HG03135 (cell line): ENCODE results near the gene TCN1.
"Not testable (repeated sequence)": the region's sequence is repeated elsewhere in the genome, so short reads cannot be mapped to it uniquely, and the experiment has no call there.

Source experiments
- ATAC-seq: cut with Tn5 transposase; IDR thresholded peaks from one replicate; pipeline ENCODE4 v1.9.1; 2021; ENCODE audit warnings: mild to moderate bottlenecking, moderate library complexity; ENCODE audit not compliant: unreplicated experiment

Gene TCN1

GRCh38 chr11:59857439-59858434 is 8.6 kb downstream of the TCN1 start:
- ATAC-seq, result no peak

- no peak for ATAC-seq
Measured at GRCh38 chr11:59854871-59855270, 11.4 kb downstream of the TCN1 start.

- not testable (repeated sequence) for ATAC-seq
Measured at GRCh38 chr11:59851416-59851815, 14.9 kb downstream of the TCN1 start.

GRCh38 chr11:59849551-59849950 is 16.7 kb downstream of the TCN1 start:
- peak; percentile 12 for ATAC-seq

GRCh38 chr11:59849129-59849528 is 17.2 kb downstream of the TCN1 start:
- peak; percentile 78 for ATAC-seq

GRCh38 chr11:59848439-59848838 is 17.8 kb downstream of the TCN1 start:
- ATAC-seq, result not testable (repeated sequence)

GRCh38 chr11:59847626-59848025 is 18.7 kb downstream of the TCN1 start:
- no peak for ATAC-seq

- ATAC-seq, result no peak
Measured at GRCh38 chr11:59846556-59846955, 19.7 kb downstream of the TCN1 start.

- no peak for ATAC-seq
Measured at GRCh38 chr11:59845399-59845798, 20.9 kb downstream of the TCN1 start, which contains the start of gene CBLIF. TSS of gene CBLIF (minus strand) at chr11:59845499. CDS start at chr11:59845453, 46 bp downstream.

GRCh38 chr11:59842316-59842715 is 24.0 kb downstream of the TCN1 start:
- no peak for ATAC-seq

- no peak for ATAC-seq
Measured at GRCh38 chr11:59841514-59841913, 24.8 kb downstream of the TCN1 start.

- ATAC-seq, result no peak
Measured at GRCh38 chr11:59839615-59840014, 26.7 kb downstream of the TCN1 start.

- no peak for ATAC-seq
Measured at GRCh38 chr11:59833602-59834001, 32.7 kb downstream of the TCN1 start.

GRCh38 chr11:59829358-59829757 is 36.9 kb downstream of the TCN1 start:
- ATAC-seq, result no peak

- ATAC-seq, result peak; percentile 86
Measured at GRCh38 chr11:59822989-59823566, 43.2 kb downstream of the TCN1 start.

- ATAC-seq, result no peak
Measured at GRCh38 chr11:59818572-59818971, 47.7 kb downstream of the TCN1 start.

- ATAC-seq, result not testable (repeated sequence)
Measured at GRCh38 chr11:59816434-59816833, 49.9 kb downstream of the TCN1 start.

- no peak for ATAC-seq
Measured at GRCh38 chr11:59815754-59816153, 50.5 kb downstream of the TCN1 start.

GRCh38 chr11:59814021-59814420 is 52.3 kb downstream of the TCN1 start:
- no peak for ATAC-seq

- no peak for ATAC-seq
Measured at GRCh38 chr11:59813364-59813763, 52.9 kb downstream of the TCN1 start.

- no peak for ATAC-seq
Measured at GRCh38 chr11:59812220-59812619, 54.1 kb downstream of the TCN1 start.

- peak; percentile 2 for ATAC-seq
Measured at GRCh38 chr11:59810911-59811259, 55.4 kb downstream of the TCN1 start.
